ENCODE data around the gene ARHGAP8. TPM values are rescaled to one million over a fixed set of nuclear protein-coding genes. Genes with fewer than 3 reads are reported as not detected.
A peak's percentile ranks its signal among the peaks of the same experiment; 100 is the strongest.

Gene ARHGAP8
- total RNA-seq, 1 experiment from 2014 or later: not detected

GRCh38 chr22:44724859-44725258 lies 27.5 kb upstream of the ARHGAP8 start:
- DNase-seq (ENCODE audit: low read depth): no peak

DNA sequence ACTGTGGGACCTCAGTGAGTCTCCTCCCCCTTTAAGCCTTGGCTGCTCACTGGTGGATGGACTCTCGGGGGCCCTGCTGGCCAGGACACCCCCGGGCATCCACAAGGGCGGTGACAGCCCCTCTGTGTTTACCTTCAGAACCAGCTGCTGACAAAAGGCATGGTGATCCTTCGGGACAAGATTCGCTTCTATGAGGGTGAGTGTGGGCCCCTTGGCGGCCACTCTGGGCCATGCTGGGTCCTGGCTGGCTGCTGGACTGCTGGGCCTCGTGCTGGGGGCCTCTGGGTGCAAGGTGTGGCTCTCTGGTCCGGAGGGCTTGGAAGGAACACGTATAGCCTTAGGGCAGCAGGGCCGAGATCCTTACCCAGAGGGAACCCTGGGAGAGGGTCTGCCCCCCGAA lies 25.9 kb upstream of the ARHGAP8 start:
- no peak for DNase-seq (ENCODE audit: low read depth)

- DNase-seq (ENCODE audit: low read depth): no peak
Observed at GRCh38 chr22:44727148-44727547, 25.2 kb upstream of the ARHGAP8 start.

GRCh38 chr22:44727709-44728108 lies 24.7 kb upstream of the ARHGAP8 start:
- no peak for DNase-seq (ENCODE audit: low read depth)

DNA sequence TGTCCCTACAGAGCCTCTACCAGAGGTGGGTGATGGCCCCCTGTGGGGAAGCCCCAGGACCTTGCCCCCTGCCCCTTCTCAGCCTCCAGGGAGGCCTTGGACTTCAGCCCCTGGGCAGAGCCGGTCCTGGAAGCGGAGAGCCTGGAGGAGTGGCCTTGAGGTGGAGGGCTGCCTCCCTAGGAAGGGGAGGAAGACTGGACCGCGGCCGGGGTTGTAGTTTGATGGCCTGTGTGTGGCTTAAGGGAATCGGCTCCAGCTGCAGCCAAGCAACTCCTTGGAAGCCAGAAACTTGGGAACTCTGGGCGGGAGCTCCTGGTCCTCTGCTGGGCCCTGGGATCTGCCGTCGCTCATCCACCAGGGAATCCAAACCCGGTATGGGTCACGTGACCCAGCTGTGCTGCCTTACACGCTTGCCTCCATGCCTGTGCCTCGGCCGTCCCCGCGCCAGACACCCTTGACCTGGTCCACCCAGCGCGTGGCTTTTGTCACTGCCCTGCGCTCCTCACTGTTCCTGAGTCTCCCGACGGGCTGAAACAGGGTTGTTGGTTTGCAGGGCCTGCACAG lies 23.5 kb upstream of the ARHGAP8 start:
- no peak for DNase-seq (ENCODE audit: low read depth)

DNA sequence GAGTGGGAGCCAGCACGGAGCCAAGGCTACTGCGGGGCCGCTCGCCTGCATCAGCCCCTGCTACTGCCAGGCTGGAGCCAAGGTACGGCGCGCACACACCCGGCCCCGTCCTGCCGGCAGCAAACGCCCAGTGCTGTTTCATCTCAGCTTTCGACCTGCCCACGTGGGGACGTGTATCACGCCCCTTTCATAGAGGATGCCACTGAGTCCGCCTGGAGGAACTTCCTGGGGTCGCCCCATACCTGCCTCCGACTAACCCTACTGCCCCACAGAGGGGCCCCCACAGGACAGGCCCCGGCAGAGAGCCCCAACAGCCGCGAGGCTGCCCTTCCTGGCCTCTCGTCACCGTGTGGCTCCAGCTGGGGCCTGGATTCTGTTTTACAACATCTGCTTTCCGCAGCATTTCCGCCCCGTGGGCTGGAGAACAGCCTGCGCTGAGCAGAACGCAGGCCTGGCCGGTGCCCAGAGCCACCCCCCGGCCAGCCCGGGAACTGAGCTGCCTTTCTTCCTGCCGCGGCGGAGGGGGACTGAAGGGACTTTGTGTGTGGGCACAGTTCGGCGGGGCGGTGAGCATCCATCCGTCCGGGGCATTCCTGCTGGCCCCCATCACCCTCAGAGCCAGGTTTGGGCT lies 22.9 kb upstream of the ARHGAP8 start:
- peak; percentile 32 for DNase-seq (ENCODE audit: low read depth)

GRCh38 chr22:44730022-44730393 lies 22.4 kb upstream of the ARHGAP8 start:
- no peak for DNase-seq (ENCODE audit: low read depth)

DNA sequence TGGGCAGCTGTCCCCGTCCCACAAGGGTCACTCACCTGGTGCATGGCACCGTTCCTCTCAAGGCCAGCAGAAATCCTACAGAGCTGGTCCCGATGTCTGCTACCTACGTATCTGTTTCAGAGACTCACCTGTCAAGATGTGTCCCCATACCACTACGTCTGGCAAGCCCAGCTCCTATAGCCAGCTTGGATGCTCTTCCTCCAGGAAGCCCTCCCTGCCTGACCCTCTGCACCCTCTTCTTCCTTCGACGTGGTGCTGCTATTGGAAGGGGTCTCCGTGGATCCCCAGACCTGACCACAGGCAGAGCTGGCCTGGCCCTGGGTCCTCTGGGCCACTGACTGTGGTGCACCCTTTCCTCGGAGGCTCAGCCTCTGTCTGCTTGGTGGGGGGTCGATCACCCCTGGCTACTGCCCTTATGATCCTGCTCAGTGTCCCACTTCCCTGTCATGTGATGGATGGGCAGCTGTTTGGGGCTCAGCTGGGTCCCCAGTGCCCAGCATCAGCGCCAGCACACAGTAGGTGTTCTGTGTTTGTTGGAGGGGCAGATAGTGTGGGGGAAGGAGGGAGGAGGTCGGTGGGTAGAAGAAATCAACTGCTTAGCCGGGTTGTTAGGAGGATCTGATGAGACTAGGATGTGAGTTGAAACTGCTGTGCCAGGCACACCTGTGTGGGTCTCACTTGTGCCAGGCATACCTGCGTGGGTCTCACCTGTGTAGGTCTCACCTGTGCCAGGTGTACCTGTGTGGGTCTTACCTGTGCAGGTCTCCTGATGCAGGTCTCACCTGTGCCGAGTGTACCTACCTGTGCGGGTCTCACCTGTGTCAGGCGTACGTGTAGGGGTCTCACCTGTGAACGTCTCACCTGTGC lies 21.7 kb upstream of the ARHGAP8 start:
- DNase-seq (ENCODE audit: low read depth): no peak

DNA sequence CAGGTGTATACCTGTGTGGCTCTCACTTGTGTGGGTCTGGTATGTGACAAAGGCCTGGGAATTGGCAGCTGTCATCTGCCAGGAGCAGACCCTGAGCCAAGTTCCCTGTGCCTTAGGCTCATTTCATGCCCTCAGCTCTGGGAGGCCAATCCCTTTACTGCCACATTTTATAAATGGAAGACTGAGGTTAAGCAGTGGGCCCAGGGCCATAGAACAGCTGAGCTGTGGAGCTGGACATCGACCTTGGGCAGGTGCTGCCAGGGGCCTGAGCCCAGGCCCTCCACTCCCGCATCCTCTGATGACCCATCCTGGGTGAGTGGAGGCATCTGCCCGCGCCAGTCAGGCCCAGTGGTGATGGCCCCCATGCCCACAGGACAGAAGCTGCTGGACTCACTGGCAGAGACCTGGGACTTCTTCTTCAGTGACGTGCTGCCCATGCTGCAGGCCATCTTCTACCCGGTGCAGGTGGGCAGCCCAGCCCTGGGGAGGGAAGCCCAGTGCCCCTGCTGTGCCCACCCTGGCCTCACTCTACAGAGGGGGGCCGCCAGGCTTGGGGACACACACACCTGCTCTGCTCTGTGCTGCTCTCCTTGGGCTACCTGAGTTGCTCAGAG lies 20.9 kb upstream of the ARHGAP8 start:
- no peak for DNase-seq (ENCODE audit: low read depth)

GRCh38 chr22:44732017-44732561 lies 20.3 kb upstream of the ARHGAP8 start:
- DNase-seq (ENCODE audit: low read depth): no peak

- DNase-seq (ENCODE audit: low read depth): no peak
Observed at GRCh38 chr22:44732661-44733060, 19.7 kb upstream of the ARHGAP8 start.

GRCh38 chr22:44733426-44734106 lies 18.8 kb upstream of the ARHGAP8 start:
- no peak for DNase-seq (ENCODE audit: low read depth)

GRCh38 chr22:44734278-44734677 lies 18.1 kb upstream of the ARHGAP8 start:
- no peak for DNase-seq (ENCODE audit: low read depth)

- no peak for DNase-seq (ENCODE audit: low read depth)
Observed at GRCh38 chr22:44734801-44735517, 17.4 kb upstream of the ARHGAP8 start.

GRCh38 chr22:44735518-44736428 lies 16.6 kb upstream of the ARHGAP8 start:
- DNase-seq (ENCODE audit: low read depth): peak; percentile 25

DNA sequence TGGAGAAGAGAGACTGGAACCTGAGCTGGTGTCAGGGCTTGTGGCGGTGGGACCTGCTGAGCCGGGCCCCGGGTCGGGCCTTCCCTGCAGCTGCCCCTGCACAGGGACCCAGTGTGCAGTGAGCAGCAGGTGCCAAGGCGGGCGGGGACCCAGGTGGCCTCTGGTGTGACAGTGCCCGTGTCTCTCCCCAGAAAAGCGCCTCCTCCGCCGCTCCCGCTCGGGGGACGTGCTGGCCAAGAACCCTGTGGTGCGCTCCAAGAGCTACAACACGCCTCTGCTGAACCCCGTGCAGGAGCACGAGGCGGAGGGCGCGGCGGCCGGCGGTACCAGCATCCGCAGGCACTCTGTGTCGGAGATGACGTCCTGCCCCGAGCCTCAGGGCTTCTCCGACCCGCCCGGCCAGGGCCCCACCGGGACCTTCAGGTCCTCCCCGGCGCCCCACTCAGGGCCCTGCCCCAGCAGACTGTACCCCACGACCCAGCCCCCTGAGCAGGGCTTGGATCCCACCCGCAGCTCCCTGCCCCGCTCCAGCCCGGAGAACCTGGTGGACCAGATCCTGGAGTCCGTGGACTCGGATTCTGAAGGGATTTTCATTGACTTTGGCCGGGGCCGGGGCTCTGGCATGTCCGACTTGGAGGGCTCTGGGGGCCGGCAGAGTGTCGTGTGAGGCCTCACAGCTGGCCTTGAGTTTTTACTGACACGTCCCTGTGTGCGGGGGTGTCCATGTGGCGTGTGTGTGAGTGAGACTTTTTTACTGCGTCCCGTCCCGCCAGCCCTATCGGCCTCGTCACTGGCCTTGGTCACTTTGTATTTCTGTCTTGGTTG lies 15.6 kb upstream of the ARHGAP8 start:
- DNase-seq (ENCODE audit: low read depth): no peak

GRCh38 chr22:44737406-44738346 lies 14.7 kb upstream of the ARHGAP8 start:
- DNase-seq (ENCODE audit: low read depth): no peak

DNA sequence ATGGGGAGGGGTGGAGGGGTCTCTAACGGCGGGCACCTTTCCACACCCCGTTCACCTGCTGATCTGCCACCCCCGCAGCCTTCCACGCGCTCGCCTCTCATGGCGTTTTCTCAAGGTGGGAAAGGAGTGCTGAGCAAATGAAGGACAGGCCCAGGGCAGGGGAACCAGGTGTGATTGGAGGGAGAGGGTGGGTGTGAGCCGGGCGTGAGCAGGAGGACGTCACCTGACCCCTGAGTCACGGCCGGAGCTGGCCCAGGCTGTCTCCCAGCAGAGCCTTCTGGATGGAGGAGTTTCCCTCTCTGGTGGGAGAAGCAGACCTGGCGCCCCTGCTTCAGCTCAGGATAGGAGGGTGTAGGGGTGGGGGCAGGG lies 14.0 kb upstream of the ARHGAP8 start:
- no peak for DNase-seq (ENCODE audit: low read depth)
